ENCODE results near the gene CNFN.

DNA sequence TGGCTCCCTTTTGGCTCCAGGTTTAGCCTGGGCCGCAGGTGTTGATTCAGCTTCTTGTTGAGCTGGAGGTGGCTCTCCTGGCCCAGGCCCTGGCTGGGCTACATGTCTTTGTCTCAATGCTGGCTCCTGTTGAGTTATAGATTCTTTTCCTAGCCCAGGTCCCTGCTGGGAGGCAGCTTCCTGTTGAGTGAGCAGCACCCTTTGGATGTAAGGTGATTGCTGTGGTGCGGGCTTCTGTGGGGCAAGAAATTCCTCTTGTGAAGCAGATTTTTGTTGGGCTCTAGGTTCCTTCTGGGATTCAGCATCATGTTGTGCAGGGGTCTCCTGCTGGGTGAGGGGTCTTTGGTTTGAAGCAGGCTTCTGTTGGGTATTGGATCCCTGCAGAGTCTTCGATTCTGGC lies 36.5 kb upstream of the CNFN start:
- no peak for TF ChIP-seq POLR2A (IDR thresholded peaks at IDR 0.05)
- TF ChIP-seq, protein P1, sequence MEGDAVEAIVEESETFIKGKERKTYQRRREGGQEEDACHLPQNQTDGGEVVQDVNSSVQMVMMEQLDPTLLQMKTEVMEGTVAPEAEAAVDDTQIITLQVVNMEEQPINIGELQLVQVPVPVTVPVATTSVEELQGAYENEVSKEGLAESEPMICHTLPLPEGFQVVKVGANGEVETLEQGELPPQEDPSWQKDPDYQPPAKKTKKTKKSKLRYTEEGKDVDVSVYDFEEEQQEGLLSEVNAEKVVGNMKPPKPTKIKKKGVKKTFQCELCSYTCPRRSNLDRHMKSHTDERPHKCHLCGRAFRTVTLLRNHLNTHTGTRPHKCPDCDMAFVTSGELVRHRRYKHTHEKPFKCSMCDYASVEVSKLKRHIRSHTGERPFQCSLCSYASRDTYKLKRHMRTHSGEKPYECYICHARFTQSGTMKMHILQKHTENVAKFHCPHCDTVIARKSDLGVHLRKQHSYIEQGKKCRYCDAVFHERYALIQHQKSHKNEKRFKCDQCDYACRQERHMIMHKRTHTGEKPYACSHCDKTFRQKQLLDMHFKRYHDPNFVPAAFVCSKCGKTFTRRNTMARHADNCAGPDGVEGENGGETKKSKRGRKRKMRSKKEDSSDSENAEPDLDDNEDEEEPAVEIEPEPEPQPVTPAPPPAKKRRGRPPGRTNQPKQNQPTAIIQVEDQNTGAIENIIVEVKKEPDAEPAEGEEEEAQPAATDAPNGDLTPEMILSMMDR (IDR thresholded peaks at IDR 0.05): no peak
- no peak for TF ChIP-seq EP300 (IDR thresholded peaks at IDR 0.05)

Data from ovary (tissue), 3 donors.